GM12878 (cell line): ENCODE results near the gene CR1. TPM values are rescaled to one million over a fixed set of nuclear protein-coding genes. Genes with fewer than 3 reads are reported as not detected.
A peak's percentile ranks its signal among the peaks of the same experiment; 100 is the strongest.

ENCODE experiments used
- ATAC-seq: fragments of 200-7000 bp; cut with Tn5 transposase; 3 replicates; pipeline ENCODE4 v1.9.1; 2020; ENCODE audit warnings: mild to moderate bottlenecking, moderate library complexity
- Bru-seq: library from RNA; stranded (reverse); fragments of 400-500 nt; gene quantifications from one replicate; lab custom pipeline; 2021; lab: Mats Ljungman, UMichigan
- BruChase-seq, 2 experiments: library from RNA; stranded (reverse); fragments of 400-500 nt; gene quantifications; one replicate each; lab custom pipeline; 2021; lab: Mats Ljungman, UMichigan
- BruUV-seq: library from RNA; stranded (reverse); fragments of 400-500 nt; replicated peaks from 2 replicates; lab custom pipeline; 2021; lab: Mats Ljungman, UMichigan
- CTCF ChIA-PET: fragments of 300-600 bp; sonication (Branson Sonifier 250); formaldehyde crosslinking; extraction: SDS; loops from one replicate; lab custom pipeline; 2021; ENCODE audit warnings: inconsistent platforms; lab: Yijun Ruan, JAX
- POLR2A ChIA-PET: fragments of 350-600 bp; formaldehyde crosslinking; extraction: SDS; loops from one replicate; lab custom pipeline; 2021; ENCODE audit warnings: inconsistent platforms; lab: Charles Lee
- RAD21 ChIA-PET: fragments of 300-600 bp; sonication (Branson Sonifier 250); formaldehyde crosslinking; loops from one replicate; lab custom pipeline; 2023; ENCODE audit warnings: antibody characterized with exemption; ENCODE audit not compliant: unreplicated experiment; lab: Charles Lee
- SMC1A ChIA-PET: fragments of 300-600 bp; sonication (Branson Sonifier 250); formaldehyde crosslinking; loops from one replicate; lab custom pipeline; 2023; ENCODE audit not compliant: unreplicated experiment, uncharacterized antibody; lab: Charles Lee
- DNase-seq: peaks from one replicate; pipeline ENCODE4 v3.0.0-alpha.2; 2011; ENCODE audit warnings: low read depth, low spot score
- FAIRE-seq: peaks from 3 replicates; lab custom pipeline; 2011; peaks lifted over from hg19 to GRCh38; lab: Jason Lieb, UNC
- H2AFZ ChIP-seq: 2 replicates; pipeline ENCODE4 v1.6.0; 2011; ENCODE audit warnings: low read depth, low read length, control low read depth; ENCODE audit not compliant: control insufficient read depth
- H3K27ac ChIP-seq: 2 replicates; pipeline ENCODE4 v1.5.1; 2011; ENCODE audit warnings: control low read depth; ENCODE audit not compliant: control insufficient read depth, insufficient read depth
- H3K27me3 ChIP-seq, 2 experiments: replicated peaks in 1 of 2; 2 replicates each; pipeline versions ENCODE4 v1.6.0 to v1.6.1; 2011; ENCODE audit warnings: low read length in 1 of 2; ENCODE audit not compliant: control insufficient read depth in 2 of 2, insufficient read depth in 2 of 2
- H3K36me3 ChIP-seq, 2 experiments: 2 replicates each; pipeline ENCODE4 v1.5.1; 2011; ENCODE audit warnings: low read length in 1 of 2; ENCODE audit not compliant: control insufficient read depth in 2 of 2, insufficient read depth in 2 of 2
- H3K4me1 ChIP-seq: 2 replicates; pipeline ENCODE4 v1.6.1; 2011; ENCODE audit warnings: mild to moderate bottlenecking, low read length, moderate library complexity, mixed read lengths; ENCODE audit not compliant: control insufficient read depth, insufficient read depth
- H3K4me2 ChIP-seq: 2 replicates; pipeline ENCODE4 v1.6.0; 2011; ENCODE audit warnings: control low read depth; ENCODE audit not compliant: control insufficient read depth, insufficient read depth
- H3K4me3 ChIP-seq: fragments of 200-600 bp; sonication (generic); 2 replicates; pipeline ENCODE4 v1.5.1; 2016
- H3K79me2 ChIP-seq: 2 replicates; pipeline ENCODE4 v1.6.0; 2011; ENCODE audit warnings: low read length; ENCODE audit not compliant: control insufficient read depth, insufficient read depth
- H3K9ac ChIP-seq: 2 replicates; pipeline ENCODE4 v1.8.0; 2011; ENCODE audit warnings: low read length, control low read depth, mixed read lengths; ENCODE audit not compliant: control insufficient read depth, insufficient read depth
- H3K9me3 ChIP-seq: replicated peaks from 3 replicates; pipeline ENCODE4 v1.5.1; 2011; ENCODE audit warnings: mild to moderate bottlenecking, low read length; ENCODE audit not compliant: control insufficient read depth, insufficient read depth
- H4K20me1 ChIP-seq: 2 replicates; pipeline ENCODE4 v1.6.0; 2011; ENCODE audit not compliant: control insufficient read depth, insufficient read depth
- BACH1 ChIP-seq: fragments of 450-650 bp; IDR thresholded peaks from 2 replicates; pipeline ENCODE4 v1.6.1; 2017; ENCODE audit warnings: mild to moderate bottlenecking, borderline replicate concordance
- BHLHE40 ChIP-seq, 2 experiments: fragments of 450-650 bp in 1 of 2; IDR thresholded peaks; 2 replicates each; pipeline ENCODE4 v1.6.1; 2011 to 2017; ENCODE audit warnings: low read depth in 2 of 2, borderline replicate concordance in 1 of 2, improper control_type of control experiment in 1 of 2, low read length in 1 of 2, mild to moderate bottlenecking in 1 of 2
- CREM ChIP-seq: IDR thresholded peaks from 2 replicates; pipeline ENCODE4 v1.6.1; 2014; ENCODE audit warnings: antibody characterized with exemption, low read depth
- EED ChIP-seq: sonication (generic); IDR thresholded peaks from 2 replicates; pipeline ENCODE4 v1.6.1; 2016; ENCODE audit warnings: antibody characterized with exemption, low read depth
- EGR1 ChIP-seq, 2 experiments: IDR thresholded peaks; 1 replicate in 1 of 2; 2 replicates in 1 of 2; pipeline ENCODE4 v1.6.1; 2011 to 2012; ENCODE audit warnings: low read depth in 2 of 2, low read length in 2 of 2, borderline replicate concordance in 1 of 2, mild to moderate bottlenecking in 1 of 2, moderate library complexity in 1 of 2
- GABPA ChIP-seq: IDR thresholded peaks from 2 replicates; pipeline ENCODE4 v1.6.1; 2014; ENCODE audit warnings: antibody characterized with exemption, low read depth, mild to moderate bottlenecking, inconsistent platforms
- HDAC6 ChIP-seq: fragments of 200-600 bp; sonication (generic); IDR thresholded peaks from one replicate; pipeline ENCODE4 v1.8.0; 2017; ENCODE audit warnings: antibody characterized with exemption; ENCODE audit not compliant: unreplicated experiment
- IKZF2 ChIP-seq, 2 experiments: fragments of 450-650 bp; IDR thresholded peaks; 2 replicates each; pipeline ENCODE4 v1.6.1; 2017; ENCODE audit warnings: mild to moderate bottlenecking in 2 of 2, moderate library complexity in 2 of 2
- NFYB ChIP-seq: IDR thresholded peaks from 2 replicates; pipeline ENCODE4 v1.6.1; 2011; ENCODE audit warnings: low read depth, mild to moderate bottlenecking, low read length, improper control_type of control experiment, moderate library complexity; ENCODE audit not compliant: insufficient read depth
- RB1 ChIP-seq: fragments of 450-650 bp; formaldehyde crosslinking; IDR thresholded peaks from 2 replicates; pipeline ENCODE4 v1.6.1; 2017; ENCODE audit warnings: mild to moderate bottlenecking, borderline replicate concordance
- RUNX3 ChIP-seq: IDR thresholded peaks from 2 replicates; pipeline ENCODE4 v1.6.1; 2012; ENCODE audit warnings: low read length, inconsistent platforms
- SIN3A ChIP-seq: IDR thresholded peaks from 2 replicates; pipeline ENCODE4 v1.6.1; 2012; ENCODE audit warnings: low read depth, low read length, improper control_type of control experiment
- WGBS: methylation state at CpG from one replicate; pipeline ENCODE4 v1.1.6; 2016; ENCODE audit warnings: low lambda C conversion rate; ENCODE audit not compliant: insufficient replicate concordance, insufficient coverage; ENCODE audit errors: missing lambda C conversion rate; 5-methylcytosine and 5-hydroxymethylcytosine counted together
- in situ Hi-C: fragments of 300-500 bp; cut with MboI; formaldehyde crosslinking; loops from 9 replicates; pipeline ENCODE4 v1.14.3; 2018; ENCODE audit warnings: mixed read lengths
- intact Hi-C: fragments of 100-400 bp; cut with micrococcal nuclease; formaldehyde crosslinking; loops from one replicate; pipeline ENCODE4 v1.14.2; 2022; ENCODE audit not compliant: unreplicated experiment
- long read RNA-seq, 2 experiments: library from polyadenylated mRNA; unstranded; transcript quantifications; one replicate each; pipeline ENCODE4 v2.0.0, GENCODE V29; 2019 to 2020
- polyA minus RNA-seq, 3 experiments: library from RNA; depleted of rRNA, polyadenylated mRNA; stranded (reverse); fragments of >200 nt; gene quantifications; 2 replicates each; pipeline ENCODE4 v1.2.3, GENCODE V29; 2011
- polyA plus RNA-seq, 11 experiments: library from polyadenylated mRNA; depleted of rRNA in 4 of 11; unstranded in 6 of 11; stranded (reverse) in 5 of 11; fragments of >200 nt; fragmentation: Nextera tagmentation in 4 of 11; fragmentation: Illumina TruSeq in 1 of 11; extraction: Ambion mirVana in 4 of 11; extraction: Trizol in 1 of 11; gene quantifications; 1 replicate in 1 of 11; 2 replicates in 10 of 11; pipeline versions ENCODE4 v1.2.1 to v1.2.3, GENCODE V29; 2011 to 2016; ENCODE audit warnings: inconsistent platforms in 2 of 11, missing spikeins in 2 of 11, low read depth in 1 of 11
- total RNA-seq, 4 experiments: library from RNA; depleted of rRNA in 3 of 4; stranded (reverse); fragments of >200 nt in 3 of 4; fragmentation: Illumina TruSeq in 1 of 4; extraction: Trizol in 1 of 4; gene quantifications; 2 replicates each; pipeline versions ENCODE4 v1.2.1 to v1.2.3, GENCODE V29; 2013 to 2021
- TF ChIP-seq, protein P1 (sequence below): fragments of 150-350 bp; IDR thresholded peaks from 2 replicates; pipeline ENCODE4 v1.6.1; 2016; ENCODE audit warnings: low read depth, low read length

The CR1 gene
- total RNA-seq (2013; cell fraction: nucleolus; rRNA removed) = 45.0 and 50.3 TPM in 2 replicates
- 8.0 and 9.2 TPM in 2 replicates for total RNA-seq (2014; rRNA removed)
- total RNA-seq (2014; rRNA removed; fragmentation: Illumina TruSeq; extraction: Trizol) = 5.6 and 5.9 TPM in 2 replicates
- 7.3 and 7.8 TPM in 2 replicates for total RNA-seq (2021)
- polyA plus RNA-seq (2011; ENCODE audit: low read depth) = 3.9 TPM
- polyA plus RNA-seq (2011; rRNA removed) = 0.24 and 0.30 TPM in 2 replicates
- 0.18 and 0.22 TPM in 2 replicates for polyA plus RNA-seq (2011; cell fraction: cytosol; rRNA removed)
- 0.40 and 0.44 TPM in 2 replicates for polyA plus RNA-seq (2011; cell fraction: nucleus; rRNA removed)
- 4.0 and 5.3 TPM in 2 replicates for polyA plus RNA-seq (2012)
- polyA plus RNA-seq (2014; fragmentation: Illumina TruSeq; extraction: Trizol) = 5.5 and 5.7 TPM in 2 replicates
- 1 to 10 TPM in 1 of 2 experiments, under 1 TPM in 1; 0.53 to 1.6 TPM for polyA plus RNA-seq (2014; fragmentation: Nextera tagmentation; extraction: Ambion mirVana)
- 4.4 and 5.8 TPM in 2 replicates for polyA plus RNA-seq (2014; rRNA removed)
- polyA plus RNA-seq (2016; fragmentation: Nextera tagmentation; extraction: Ambion mirVana) = 1 to 10 TPM; 2.6 to 2.9 TPM
- polyA minus RNA-seq (2011; rRNA and poly(A)+ RNA removed) = 0.41 and 1.2 TPM in 2 replicates
- polyA minus RNA-seq (2011; cell fraction: cytosol; rRNA and poly(A)+ RNA removed) = 1.1 TPM in 1 of 2 replicates, not detected in the other
- 0.48 TPM in 2 replicates for polyA minus RNA-seq (2011; cell fraction: nucleus; rRNA and poly(A)+ RNA removed)
- Bru-seq, nascent RNA = percentile 42 among the genes with signal in this experiment
- BruChase-seq, experiment 1, labeled RNA remaining after a 6-hour chase = percentile 41 among the genes with signal in this experiment
- percentile 37 among the genes with signal in this experiment for BruChase-seq, experiment 2, labeled RNA remaining after a 2-hour chase
- long read RNA-seq, experiment 1 = 0 reads
- long read RNA-seq, experiment 2 = 0 reads

DNA sequence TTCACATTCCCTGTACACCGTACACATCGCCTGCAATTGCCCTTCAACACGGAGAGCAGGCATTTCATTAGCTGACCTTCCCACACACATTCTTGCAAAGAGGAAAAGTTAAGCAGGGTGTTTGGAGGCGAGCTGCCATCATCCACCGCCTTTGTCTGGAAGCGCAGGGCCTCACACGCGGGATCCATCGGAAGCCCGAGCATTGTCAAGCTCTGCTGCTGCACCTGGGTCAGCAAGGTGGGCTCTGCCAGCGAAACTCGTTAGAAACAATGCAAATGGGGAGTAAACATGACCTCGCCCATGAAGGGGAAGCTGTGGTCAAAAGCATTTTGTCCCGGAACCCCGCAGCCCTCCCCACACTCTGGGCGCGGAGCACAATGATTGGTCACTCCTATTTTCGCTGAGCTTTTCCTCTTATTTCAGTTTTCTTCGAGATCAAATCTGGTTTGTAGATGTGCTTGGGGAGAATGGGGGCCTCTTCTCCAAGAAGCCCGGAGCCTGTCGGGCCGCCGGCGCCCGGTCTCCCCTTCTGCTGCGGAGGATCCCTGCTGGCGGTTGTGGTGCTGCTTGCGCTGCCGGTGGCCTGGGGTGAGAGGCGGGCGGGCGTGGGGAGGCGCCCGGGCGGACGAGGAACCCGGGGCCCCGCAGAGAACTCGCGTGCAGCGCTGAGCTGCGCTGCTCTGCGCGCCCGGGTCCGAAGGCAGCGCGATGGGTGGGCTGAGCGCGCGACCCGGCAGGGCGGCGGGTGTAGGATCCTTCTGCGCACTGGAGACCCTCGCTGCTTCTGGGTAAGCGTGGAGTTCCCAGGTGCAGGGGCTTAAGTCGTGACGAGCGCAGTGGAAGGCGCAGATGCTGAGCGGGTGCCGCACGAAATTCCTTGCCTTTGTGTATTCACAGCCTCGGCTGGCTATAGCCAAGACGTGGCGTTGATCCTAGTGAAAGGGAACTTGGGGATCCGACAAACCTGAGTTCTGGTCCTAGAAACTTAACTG lies at the start of gene CR1:
Gene CR1 (plus strand): TSS at position 357 of the 992 bp plus-strand sequence. CDS start 111 bp downstream, at position 468.
- POLR2A ChIA-PET = interaction anchor here (1.0 kb wide), 1 partner anchor 41 kb away, joined by 4 read pairs; no protein-coding TSS in a partner anchor
- peak within 1 kb of the TSS; percentile 47; the same call in 1 of the 2 replicates for H3K9ac ChIP-seq
- BruUV-seq = TSS peak; percentile 66
- SMC1A ChIA-PET = interaction anchor here (0.9 to 5.0 kb wide), 5 partner anchors 11 to 411 kb away, joined by 3 to 53 read pairs (median 4); partner anchors contain the start of gene CR2
- TF ChIP-seq HDAC6 (peak; percentile 34), EED (peak; percentile 32; the same call in 1 of the 2 replicates), IKZF2 (IDR thresholded peaks at IDR 0.05) (0 out of 4 replicates have a peak, but pooled peaks of 1 of the 2 experiments have one; percentile 18), GABPA (no peak), CREM (peak; percentile 9; the same call in 1 of the 2 replicates), EGR1 (IDR thresholded peaks at IDR 0.05; ENCODE audit: borderline replicate concordance in 1 of 2, low read depth in 2 of 2, low read length in 2 of 2) (0 out of 3 replicates have a peak, but pooled peaks of 1 of the 2 experiments have one; percentile 8), BACH1 (0 out of 2 replicates have a peak, but pooled peaks have one; percentile 32), NFYB (peak; percentile 50), RUNX3 (peak; percentile 74), BHLHE40 (IDR thresholded peaks at IDR 0.05; ENCODE audit: borderline replicate concordance in 1 of 2, low read depth in 2 of 2, low read length in 1 of 2) (peak in 1 of 2 experiments; percentile 45; a peak in 1 of 4 replicates), SIN3A (no peak), RB1 (0 out of 2 replicates have a peak, but pooled peaks have one; percentile 19)
- TF ChIP-seq, protein P1, sequence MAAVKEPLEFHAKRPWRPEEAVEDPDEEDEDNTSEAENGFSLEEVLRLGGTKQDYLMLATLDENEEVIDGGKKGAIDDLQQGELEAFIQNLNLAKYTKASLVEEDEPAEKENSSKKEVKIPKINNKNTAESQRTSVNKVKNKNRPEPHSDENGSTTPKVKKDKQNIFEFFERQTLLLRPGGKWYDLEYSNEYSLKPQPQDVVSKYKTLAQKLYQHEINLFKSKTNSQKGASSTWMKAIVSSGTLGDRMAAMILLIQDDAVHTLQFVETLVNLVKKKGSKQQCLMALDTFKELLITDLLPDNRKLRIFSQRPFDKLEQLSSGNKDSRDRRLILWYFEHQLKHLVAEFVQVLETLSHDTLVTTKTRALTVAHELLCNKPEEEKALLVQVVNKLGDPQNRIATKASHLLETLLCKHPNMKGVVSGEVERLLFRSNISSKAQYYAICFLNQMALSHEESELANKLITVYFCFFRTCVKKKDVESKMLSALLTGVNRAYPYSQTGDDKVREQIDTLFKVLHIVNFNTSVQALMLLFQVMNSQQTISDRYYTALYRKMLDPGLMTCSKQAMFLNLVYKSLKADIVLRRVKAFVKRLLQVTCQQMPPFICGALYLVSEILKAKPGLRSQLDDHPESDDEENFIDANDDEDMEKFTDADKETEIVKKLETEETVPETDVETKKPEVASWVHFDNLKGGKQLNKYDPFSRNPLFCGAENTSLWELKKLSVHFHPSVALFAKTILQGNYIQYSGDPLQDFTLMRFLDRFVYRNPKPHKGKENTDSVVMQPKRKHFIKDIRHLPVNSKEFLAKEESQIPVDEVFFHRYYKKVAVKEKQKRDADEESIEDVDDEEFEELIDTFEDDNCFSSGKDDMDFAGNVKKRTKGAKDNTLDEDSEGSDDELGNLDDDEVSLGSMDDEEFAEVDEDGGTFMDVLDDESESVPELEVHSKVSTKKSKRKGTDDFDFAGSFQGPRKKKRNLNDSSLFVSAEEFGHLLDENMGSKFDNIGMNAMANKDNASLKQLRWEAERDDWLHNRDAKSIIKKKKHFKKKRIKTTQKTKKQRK = no peak
- no peak within 1 kb of the TSS for H3K27ac ChIP-seq
- peaks cover 6% of the 10 kb centered on the region for H3K4me1 ChIP-seq
- H2AFZ ChIP-seq = peak within 1 kb of the TSS; percentile 78
- in situ Hi-C loops (loop anchor here (5.0 kb wide), 2 partner anchors 79 to 409 kb away; partner anchors contain the start of gene C4BPB), intact Hi-C loops (loop anchor here (1.0 to 10.0 kb wide), 2 partner anchors 84 to 171 kb away; partner anchors contain the start of gene CD55)
- FAIRE-seq (no peak), ATAC-seq (peak; percentile 72), DNase-seq (no peak)
- H3K36me3 ChIP-seq = no peaks in the 10 kb centered on the region
- peaks cover 6% of the 10 kb centered on the region for H3K79me2 ChIP-seq
- peak within 1 kb of the TSS; percentile 71 for H3K4me3 ChIP-seq
- no peaks in the 10 kb centered on the region for H4K20me1 ChIP-seq
- peak within 1 kb of the TSS; percentile 85 for H3K4me2 ChIP-seq
- RAD21 ChIA-PET = interaction anchor here (0.8 to 2.4 kb wide), 7 partner anchors 41 to 412 kb away, joined by 4 to 11 read pairs (median 5); partner anchors contain the start of genes CD55 and CR2
- no peaks in the 10 kb centered on the region for H3K27me3 ChIP-seq
- 2% methylated on average over 68 of the region's 68 CpGs for WGBS
- CTCF ChIA-PET = interaction anchor here (0.8 to 1.5 kb wide), 5 partner anchors 68 to 416 kb away, joined by 3 to 6 read pairs (median 3); no protein-coding TSS in a partner anchor
- H3K9me3 ChIP-seq = no peaks in the 10 kb centered on the region
